HG03025 (cell line): Measurements from ENCODE around the gene CLCA4.
"Not testable (repeated sequence)": the region's sequence is repeated elsewhere in the genome, so short reads cannot be mapped to it uniquely, and the experiment has no call there.

Source experiments
- ATAC-seq: cut with Tn5 transposase; IDR thresholded peaks from one replicate; pipeline ENCODE4 v1.9.1; 2021; ENCODE audit warnings: mild to moderate bottlenecking, moderate library complexity; ENCODE audit not compliant: unreplicated experiment, low FRiP score

Gene CLCA4

DNA sequence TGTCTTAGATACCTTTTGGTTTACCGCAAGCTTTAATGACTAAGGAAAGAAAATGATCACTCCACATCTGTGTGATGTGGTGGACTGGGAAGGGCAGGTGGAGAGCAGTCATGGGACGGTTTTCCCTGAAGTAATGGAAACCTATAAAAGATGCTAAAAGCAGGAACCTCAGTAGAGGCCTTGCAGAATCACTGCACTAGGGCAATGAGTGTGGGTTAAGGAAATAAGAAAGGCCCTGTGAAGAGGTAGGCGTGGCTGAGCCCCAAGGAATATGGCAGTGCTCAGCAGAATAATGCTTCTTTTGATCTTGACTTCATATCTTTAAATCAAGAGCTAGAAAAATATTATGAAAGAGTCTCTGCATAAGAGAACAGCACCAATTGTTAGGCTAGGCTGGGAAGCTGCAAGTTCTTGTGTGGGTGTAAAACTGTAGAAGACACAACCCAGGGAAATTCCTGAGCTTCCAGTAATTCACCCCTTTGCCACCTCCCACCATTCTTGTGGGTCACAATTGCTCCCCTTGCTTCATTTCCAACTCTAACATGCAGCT lies 49.9 kb downstream of the CLCA4 start:
- no peak for ATAC-seq

DNA sequence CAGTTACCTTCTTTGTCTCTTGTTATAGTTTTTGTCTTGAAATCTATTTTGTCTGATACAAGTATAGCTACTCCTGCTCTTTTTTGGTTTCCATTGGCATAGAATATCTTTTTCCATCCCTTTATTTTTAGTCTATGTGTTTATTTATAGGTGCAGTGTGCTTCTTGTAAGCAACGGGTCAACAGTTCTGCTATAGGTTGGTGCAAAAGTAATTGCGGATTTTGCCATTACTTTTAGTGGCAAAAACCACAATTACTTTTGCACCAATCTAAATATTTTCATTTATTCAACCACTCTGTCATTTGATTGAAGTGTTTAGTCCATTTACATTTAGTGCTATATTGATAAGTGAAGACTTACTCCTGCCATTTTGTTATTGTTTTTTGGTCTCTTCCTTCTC lies 59.2 kb downstream of the CLCA4 start:
- not testable (repeated sequence) for ATAC-seq

- no peak for ATAC-seq
Measured at GRCh38 chr1:86616433-86616832, 69.6 kb downstream of the CLCA4 start.

GRCh38 chr1:86616871-86617270 lies 70.0 kb downstream of the CLCA4 start:
- ATAC-seq = peak; percentile 99

GRCh38 chr1:86618358-86618757 lies 71.5 kb downstream of the CLCA4 start:
- ATAC-seq = no peak

DNA sequence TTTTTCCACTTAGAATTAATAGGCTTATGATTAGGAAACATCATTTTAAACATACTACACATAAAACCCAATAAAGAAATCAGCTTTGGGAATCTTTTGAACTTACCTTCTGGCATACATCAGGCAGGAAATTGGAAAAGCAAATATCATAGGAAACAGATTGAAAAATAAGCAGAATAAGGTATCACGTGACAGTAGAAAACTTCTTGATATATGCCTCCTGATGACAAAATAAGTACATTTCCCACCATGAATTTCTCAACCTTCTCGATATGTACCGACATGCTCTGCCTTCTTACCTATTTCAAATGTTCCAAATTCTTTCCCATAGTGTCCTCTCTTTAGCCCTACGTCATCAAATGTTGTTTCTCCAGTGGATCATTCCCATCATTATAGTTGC lies 72.4 kb downstream of the CLCA4 start:
- no peak for ATAC-seq

DNA sequence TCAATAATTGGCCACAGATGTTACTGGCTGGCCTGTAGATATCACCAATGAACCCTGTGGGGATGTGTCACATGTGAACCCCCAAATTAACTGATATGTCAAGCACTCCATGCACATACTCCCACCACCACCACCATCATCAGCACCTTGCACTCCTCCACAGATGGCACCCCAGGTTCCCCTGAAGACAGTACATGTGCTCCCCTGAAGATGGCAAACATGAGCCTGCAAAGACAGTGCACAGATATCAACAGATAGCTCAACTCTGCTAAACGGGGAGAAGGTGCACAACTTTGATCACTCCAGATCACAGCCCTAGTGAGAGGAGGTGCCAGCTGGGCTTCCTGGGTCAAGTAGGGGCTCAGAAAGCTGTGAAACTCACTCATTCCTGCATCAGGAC lies 74.4 kb downstream of the CLCA4 start:
- no peak for ATAC-seq
